IMR-90 (cell line): Measurements from ENCODE around the gene SESN1. TPM values are rescaled to one million over a fixed set of nuclear protein-coding genes. Genes with fewer than 3 reads are reported as not detected.

Experiments
- ATAC-seq: fragments of 200-7000 bp; cut with Tn5 transposase; 2 replicates; pipeline ENCODE4 v1.9.1; 2020; ENCODE audit warnings: low read depth, mild to moderate bottlenecking, moderate library complexity
- BruUV-seq: library from RNA; stranded (reverse); fragments of 400-500 nt; replicated peaks from 2 replicates; lab custom pipeline; 2021; lab: Mats Ljungman, UMichigan
- CTCF ChIA-PET: fragments of 300-600 bp; formaldehyde crosslinking; extraction: SDS; loops from one replicate; lab custom pipeline; 2021; ENCODE audit warnings: antibody characterized with exemption; lab: Yijun Ruan, JAX
- POLR2A ChIA-PET: fragments of 300-600 bp; sonication (Branson Sonifier 250); formaldehyde crosslinking; loops from one replicate; lab custom pipeline; 2022; ENCODE audit warnings: antibody characterized with exemption; ENCODE audit not compliant: unreplicated experiment; lab: Charles Lee
- DNase-seq: peaks from one replicate; pipeline ENCODE4 v3.0.0; 2013
- H2AFZ ChIP-seq: replicated peaks from 2 replicates; pipeline ENCODE3; 2013; ENCODE audit warnings: low read length, mild to moderate bottlenecking; ENCODE audit not compliant: poor library complexity
- H2AK5ac ChIP-seq: 2 replicates; pipeline ENCODE4 v1.6.1; 2013; ENCODE audit warnings: low read depth, low read length, inconsistent platforms
- H2AK9ac ChIP-seq: replicated peaks from 2 replicates; pipeline ENCODE3; 2013; ENCODE audit warnings: mild to moderate bottlenecking, low read depth, low read length, moderate library complexity; ENCODE audit not compliant: poor library complexity
- H2BK120ac ChIP-seq: 2 replicates; pipeline ENCODE4 v1.6.1; 2013; ENCODE audit warnings: low read depth, low read length, inconsistent platforms
- H2BK15ac ChIP-seq: 3 replicates; pipeline ENCODE4 v1.6.1; 2013; ENCODE audit warnings: low read depth, low read length, inconsistent platforms
- H2BK20ac ChIP-seq: 2 replicates; pipeline ENCODE4 v1.6.1; 2013; ENCODE audit warnings: low read depth, mild to moderate bottlenecking, inconsistent platforms, low read length, moderate library complexity
- H2BK5ac ChIP-seq: 2 replicates; pipeline ENCODE4 v1.6.1; 2013; ENCODE audit warnings: mild to moderate bottlenecking, low read depth, low read length, inconsistent platforms; ENCODE audit not compliant: poor library complexity, severe bottlenecking
- H3K14ac ChIP-seq: replicated peaks from 2 replicates; pipeline ENCODE4 v1.6.1; 2013; ENCODE audit warnings: low read depth, low read length, inconsistent platforms
- H3K18ac ChIP-seq: 2 replicates; pipeline ENCODE4 v1.6.1; 2013; ENCODE audit warnings: low read depth, low read length, control low read depth
- H3K23ac ChIP-seq: 2 replicates; pipeline ENCODE4 v1.6.1; 2013; ENCODE audit warnings: low read depth, low read length, inconsistent platforms
- H3K27ac ChIP-seq: 2 replicates; pipeline ENCODE4 v1.5.1; 2013; ENCODE audit warnings: mild to moderate bottlenecking, control low read depth, low read length; ENCODE audit not compliant: insufficient read depth
- H3K27me3 ChIP-seq: 2 replicates; pipeline ENCODE4 v1.6.1; 2013; ENCODE audit warnings: low read length; ENCODE audit not compliant: control insufficient read depth, insufficient read depth
- H3K36me3 ChIP-seq: 2 replicates; pipeline ENCODE4 v1.6.1; 2013; ENCODE audit warnings: low read length, mixed read lengths; ENCODE audit not compliant: control insufficient read depth, insufficient read depth
- H3K4ac ChIP-seq: 2 replicates; pipeline ENCODE4 v1.6.1; 2013; ENCODE audit warnings: low read depth, low read length, inconsistent platforms
- H3K4me1 ChIP-seq: 2 replicates; pipeline ENCODE4 v1.6.1; 2013; ENCODE audit warnings: low read length, mixed read lengths; ENCODE audit not compliant: control insufficient read depth, insufficient read depth
- H3K4me2 ChIP-seq: 2 replicates; pipeline ENCODE4 v1.6.1; 2013; ENCODE audit warnings: low read depth, mild to moderate bottlenecking, control low read depth, low read length, moderate library complexity
- H3K4me3 ChIP-seq: 2 replicates; pipeline ENCODE4 v1.5.1; 2013; ENCODE audit warnings: low read depth, mild to moderate bottlenecking, control low read depth, low read length, moderate library complexity; ENCODE audit not compliant: insufficient read depth
- H3K56ac ChIP-seq: 2 replicates; pipeline ENCODE4 v1.6.1; 2013; ENCODE audit warnings: low read length, inconsistent platforms; ENCODE audit not compliant: insufficient read depth; ENCODE audit errors: extremely low read depth
- H3K79me1 ChIP-seq, 2 experiments: 2 replicates each; pipeline ENCODE4 v1.6.1; 2013; ENCODE audit warnings: low read length in 2 of 2, inconsistent platforms in 1 of 2, low read depth in 1 of 2
- H3K9ac ChIP-seq: 2 replicates; pipeline ENCODE4 v1.6.1; 2013; ENCODE audit warnings: low read depth, low read length, control low read depth
- H3K9me1 ChIP-seq: 2 replicates; pipeline ENCODE4 v1.6.1; 2013; ENCODE audit warnings: low read length, inconsistent platforms; ENCODE audit not compliant: insufficient read depth
- H3K9me3 ChIP-seq: 2 replicates; pipeline ENCODE4 v1.6.1; 2013; ENCODE audit warnings: low read length; ENCODE audit not compliant: control insufficient read depth, insufficient read depth
- H4K20me1 ChIP-seq: 2 replicates; pipeline ENCODE4 v1.6.1; 2013; ENCODE audit warnings: low read length, inconsistent platforms; ENCODE audit not compliant: insufficient read depth
- H4K5ac ChIP-seq: 2 replicates; pipeline ENCODE4 v1.6.1; 2013; ENCODE audit warnings: mild to moderate bottlenecking, low read depth, low read length, control low read depth
- H4K8ac ChIP-seq, 2 experiments: 2 replicates each; pipeline ENCODE4 v1.6.1; 2013; ENCODE audit warnings: low read depth in 2 of 2, low read length in 2 of 2, control low read depth in 1 of 2, inconsistent platforms in 1 of 2
- H4K91ac ChIP-seq: 2 replicates; pipeline ENCODE4 v1.6.1; 2013; ENCODE audit warnings: low read depth, low read length, inconsistent platforms; ENCODE audit not compliant: insufficient read depth
- BHLHE40 ChIP-seq: fragments of 150-350 bp; IDR thresholded peaks from 2 replicates; pipeline ENCODE4 v1.6.1; 2016; ENCODE audit warnings: mild to moderate bottlenecking, low read depth, low read length
- CEBPB ChIP-seq: IDR thresholded peaks from 2 replicates; pipeline ENCODE4 v1.6.1; 2012; ENCODE audit warnings: low read depth, low read length, improper control_type of control experiment
- CHD1 ChIP-seq: IDR thresholded peaks from 2 replicates; pipeline ENCODE4 v1.6.1; 2012; ENCODE audit warnings: low read depth, low read length, improper control_type of control experiment
- CTCF ChIP-seq: conservative IDR thresholded peaks from 2 replicates; pipeline ENCODE4 v1.5.1; 2012; ENCODE audit warnings: mild to moderate bottlenecking, low read depth, low read length, improper control_type of control experiment
- ELK1 ChIP-seq: fragments of 150-350 bp; IDR thresholded peaks from 2 replicates; pipeline ENCODE4 v1.6.1; 2016; ENCODE audit warnings: low read depth, mild to moderate bottlenecking, low read length, moderate library complexity, borderline replicate concordance
- FOS ChIP-seq: fragments of 150-350 bp; IDR thresholded peaks from 2 replicates; pipeline ENCODE4 v1.6.1; 2016; ENCODE audit warnings: low read depth, low read length
- MAFK ChIP-seq: IDR thresholded peaks from 2 replicates; pipeline ENCODE4 v1.6.1; 2012; ENCODE audit warnings: low read depth, low read length, improper control_type of control experiment
- MAZ ChIP-seq: IDR thresholded peaks from 2 replicates; pipeline ENCODE4 v1.6.1; 2012; ENCODE audit warnings: low read depth, mild to moderate bottlenecking, low read length, improper control_type of control experiment, moderate library complexity, borderline replicate concordance
- MXI1 ChIP-seq: IDR thresholded peaks from 2 replicates; pipeline ENCODE4 v1.6.1; 2012; ENCODE audit warnings: low read depth, mild to moderate bottlenecking, low read length, moderate library complexity, borderline replicate concordance
- NFE2L2 ChIP-seq: fragments of 150-350 bp; IDR thresholded peaks from 2 replicates; pipeline ENCODE4 v1.6.1; 2016; ENCODE audit warnings: low read depth, mild to moderate bottlenecking, low read length
- POLR2A ChIP-seq: IDR thresholded peaks from 2 replicates; pipeline ENCODE4 v1.6.1; 2012; ENCODE audit warnings: mild to moderate bottlenecking, low read depth, low read length
- RAD21 ChIP-seq: IDR thresholded peaks from 2 replicates; pipeline ENCODE4 v1.6.1; 2012; ENCODE audit warnings: low read length, improper control_type of control experiment
- RCOR1 ChIP-seq: IDR thresholded peaks from 2 replicates; pipeline ENCODE4 v1.6.1; 2012; ENCODE audit warnings: mild to moderate bottlenecking, low read length, improper control_type of control experiment; ENCODE audit not compliant: insufficient replicate concordance
- RFX5 ChIP-seq: IDR thresholded peaks from 2 replicates; pipeline ENCODE4 v1.8.0; 2012; ENCODE audit warnings: low read depth, mild to moderate bottlenecking, low read length, moderate library complexity
- SMC3 ChIP-seq: fragments of 150-350 bp; IDR thresholded peaks from 2 replicates; pipeline ENCODE4 v1.6.1; 2016; ENCODE audit warnings: low read depth, mild to moderate bottlenecking, antibody characterized with exemption, low read length, moderate library complexity
- USF2 ChIP-seq: fragments of 150-350 bp; IDR thresholded peaks from 2 replicates; pipeline ENCODE4 v1.6.1; 2017; ENCODE audit warnings: mild to moderate bottlenecking, antibody characterized with exemption, low read length, low read depth
- WGBS, 2 experiments: methylation state at CpG; one replicate each; pipeline versions ENCODE4 v1.1.5 to v1.1.7; 2013; ENCODE audit warnings: missing lambda C conversion rate in 2 of 2; ENCODE audit not compliant: insufficient read length in 1 of 2; ENCODE audit errors: extremely low coverage in 2 of 2; 5-methylcytosine and 5-hydroxymethylcytosine counted together
- dilution Hi-C: fragments of 300-500 bp; cut with HindIII; formaldehyde crosslinking; loops from one replicate; pipeline ENCODE4 v1.14.3; 2018; ENCODE audit warnings: low sequenced_read_pairs; ENCODE audit not compliant: unreplicated experiment
- in situ Hi-C: fragments of 300-500 bp; cut with MboI; formaldehyde crosslinking; loops from 3 replicates; pipeline ENCODE4 v1.14.3; 2019; ENCODE audit warnings: low sequenced_read_pairs, inconsistent platforms, mixed read lengths
- intact Hi-C: fragments of 100-400 bp; cut with micrococcal nuclease; formaldehyde crosslinking; loops from 2 replicates; pipeline ENCODE4 v1.10.0; 2022
- polyA plus RNA-seq, 3 experiments: library from polyadenylated mRNA; depleted of rRNA; stranded (reverse); fragments of >200 nt; gene quantifications; 2 replicates each; pipeline ENCODE4 v1.2.3, GENCODE V29; 2012; ENCODE audit warnings: low replicate concordance in 1 of 3
- total RNA-seq: library from RNA; depleted of rRNA; stranded (reverse); fragments of >200 nt; gene quantifications from 2 replicates; pipeline ENCODE4 v1.2.3, GENCODE V29; 2012

The SESN1 gene
- total and polyA plus RNA-seq, 2 of the 4 experiments (the other 2 are of a cell fraction): 9.7 to 16.7 TPM

GRCh38 chr6:109013656-109014305 is 80.9 kb downstream of the SESN1 start:
- Histone ChIP-seq H2AFZ (no peak overlapping the region), H3K36me3 (no peaks in the 10 kb centered on the region), H3K9me3 (no peaks in the 10 kb centered on the region), H3K23ac (no peak overlapping the region), H4K20me1 (no peaks in the 10 kb centered on the region; the same call in 1 of the 2 replicates), H3K4me1 (no peaks in the 10 kb centered on the region), H2AK5ac (no peak overlapping the region), H3K56ac (no peak overlapping the region), H3K4ac (no peak overlapping the region), H4K8ac (no peak overlapping the region), H4K91ac (no peak overlapping the region), H3K4me3 (no peak overlapping the region), H4K5ac (no peak overlapping the region), H2AK9ac (no peak overlapping the region), H3K18ac (no peak overlapping the region), H2BK120ac (no peak overlapping the region), H2BK15ac (no peak overlapping the region), H3K9me1 (no peaks in the 10 kb centered on the region), H3K27me3 (no peaks in the 10 kb centered on the region), H3K27ac (no peak overlapping the region), H3K4me2 (no peak overlapping the region), H3K14ac (no peak overlapping the region), H3K79me1 (peaks cover 2 to 4% of the 10 kb centered on the region in 2 experiments), H2BK20ac (no peak overlapping the region), H2BK5ac (no peak overlapping the region), H3K9ac (no peak overlapping the region)
- dilution Hi-C loops (no loop called here), intact Hi-C loops (loop anchor here (5.0 kb wide), 2 partner anchors 39 to 369 kb away; partner anchors contain the start of gene CD164), in situ Hi-C loops (no loop called here)
- DNase-seq (no peak), ATAC-seq (no peak)
- BruUV-seq: no TSS peak
- WGBS, 2 experiments: no CpG with 5 or more reads among the region's 2 CpGs
- ChIA-PET CTCF (no interaction called here), POLR2A (no interaction called here)
- TF ChIP-seq USF2 (no peak), MAZ (no peak), ELK1 (no peak), CTCF (no peak), NFE2L2 (no peak), RCOR1 (no peak), MXI1 (no peak), FOS (no peak), CEBPB (no peak), RAD21 (no peak), POLR2A (no peak), BHLHE40 (no peak), RFX5 (no peak), MAFK (no peak), CHD1 (no peak), SMC3 (no peak)
